NCI-H187 treated with DMSO at 0.1 percent for 48 hours (cell line): ENCODE measurements around the gene PROX1.
"Not testable (repeated sequence)": the region's sequence is repeated elsewhere in the genome, so short reads cannot be mapped to it uniquely, and the experiment has no call there.

Source experiments
- DNase-seq: peaks from one replicate; lab custom pipeline; 2025; lab: John Stamatoyannopoulos, UW

The PROX1 gene

DNA sequence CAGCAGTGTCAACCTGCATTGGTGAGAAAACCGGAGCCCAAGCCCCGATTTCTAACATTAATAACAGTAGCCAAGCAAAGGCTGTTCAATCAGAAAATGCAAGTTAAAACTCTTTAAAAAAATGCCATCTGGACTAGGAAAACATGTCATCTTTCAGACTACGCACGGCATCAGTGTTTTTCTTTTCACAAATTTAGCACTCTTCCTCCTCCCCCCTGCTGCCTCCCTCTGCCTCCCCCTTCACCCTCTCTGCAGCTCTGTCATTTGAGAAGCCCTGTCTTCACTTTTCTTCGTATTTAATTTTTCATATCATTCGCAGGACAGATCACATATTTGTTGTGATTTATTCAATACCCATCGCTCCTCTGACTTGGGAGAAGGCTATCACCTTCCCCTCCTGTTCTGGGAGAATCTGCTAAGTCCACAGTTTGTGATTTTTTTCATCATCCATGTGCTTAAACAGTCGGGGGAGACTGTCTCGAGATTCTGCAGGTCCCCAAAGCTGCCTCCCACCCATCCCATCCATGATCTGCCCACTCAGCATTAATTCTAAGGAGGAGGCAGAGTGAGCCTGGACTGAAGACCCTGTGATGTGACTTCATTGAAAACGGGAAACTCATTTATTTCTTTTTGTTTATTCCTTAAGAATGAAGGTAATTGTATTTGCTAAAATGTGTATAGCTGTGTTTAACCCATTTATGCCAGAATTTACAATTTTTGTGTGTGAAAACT lies 84.8 kb downstream of the PROX1 start:
- no peak for DNase-seq

DNA sequence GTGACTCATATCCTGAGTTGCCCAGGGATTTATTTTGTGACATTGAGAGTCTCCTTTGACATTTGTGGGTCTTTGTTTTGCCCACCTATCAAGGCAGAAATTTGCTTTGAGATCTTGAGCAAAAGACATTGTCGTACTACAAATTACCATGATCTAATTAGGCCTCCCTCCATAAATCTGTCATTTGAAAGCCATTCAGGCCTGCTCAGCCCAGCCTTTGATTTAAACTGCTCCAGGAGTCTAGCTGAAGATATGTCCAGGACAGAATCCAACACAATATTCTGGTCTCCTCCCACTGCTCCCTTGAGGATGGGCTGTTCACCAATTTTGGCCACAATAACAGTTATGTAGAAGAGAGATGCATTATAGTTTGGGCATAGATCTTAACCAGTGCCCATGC lies 86.7 kb downstream of the PROX1 start:
- DNase-seq, result no peak

DNA sequence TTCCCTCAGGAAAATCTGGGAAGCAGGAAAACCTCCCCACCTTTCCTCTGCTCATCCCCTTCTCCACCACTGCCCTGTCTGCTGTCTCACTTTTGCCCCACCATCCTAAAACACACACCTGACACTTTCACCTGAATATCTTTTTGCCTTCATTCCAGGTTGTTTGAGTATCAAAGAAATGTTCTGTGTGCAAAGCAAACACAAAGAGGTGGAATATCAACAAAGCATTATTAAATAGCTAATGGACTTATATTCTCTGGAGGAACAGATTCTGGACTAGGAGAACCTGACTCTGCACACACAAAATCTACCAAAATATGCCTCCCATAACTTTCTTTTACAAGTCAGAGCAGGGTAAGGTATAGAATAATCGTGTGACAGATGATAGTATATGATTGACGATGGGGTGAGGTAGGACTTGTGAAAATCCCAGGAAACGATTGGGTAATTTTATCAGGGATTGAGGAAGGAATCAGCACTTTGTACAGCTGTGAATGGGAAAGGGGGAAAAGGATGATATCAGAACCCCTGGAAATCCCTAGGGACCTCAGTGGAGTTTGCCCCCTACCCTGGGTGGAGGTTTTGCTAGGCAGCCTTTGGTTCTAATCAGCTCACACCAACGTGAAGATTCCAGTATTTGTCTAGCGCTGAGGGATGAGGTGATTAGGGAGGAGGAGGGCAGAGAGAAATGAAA lies 87.7 kb downstream of the PROX1 start:
- no peak for DNase-seq

DNA sequence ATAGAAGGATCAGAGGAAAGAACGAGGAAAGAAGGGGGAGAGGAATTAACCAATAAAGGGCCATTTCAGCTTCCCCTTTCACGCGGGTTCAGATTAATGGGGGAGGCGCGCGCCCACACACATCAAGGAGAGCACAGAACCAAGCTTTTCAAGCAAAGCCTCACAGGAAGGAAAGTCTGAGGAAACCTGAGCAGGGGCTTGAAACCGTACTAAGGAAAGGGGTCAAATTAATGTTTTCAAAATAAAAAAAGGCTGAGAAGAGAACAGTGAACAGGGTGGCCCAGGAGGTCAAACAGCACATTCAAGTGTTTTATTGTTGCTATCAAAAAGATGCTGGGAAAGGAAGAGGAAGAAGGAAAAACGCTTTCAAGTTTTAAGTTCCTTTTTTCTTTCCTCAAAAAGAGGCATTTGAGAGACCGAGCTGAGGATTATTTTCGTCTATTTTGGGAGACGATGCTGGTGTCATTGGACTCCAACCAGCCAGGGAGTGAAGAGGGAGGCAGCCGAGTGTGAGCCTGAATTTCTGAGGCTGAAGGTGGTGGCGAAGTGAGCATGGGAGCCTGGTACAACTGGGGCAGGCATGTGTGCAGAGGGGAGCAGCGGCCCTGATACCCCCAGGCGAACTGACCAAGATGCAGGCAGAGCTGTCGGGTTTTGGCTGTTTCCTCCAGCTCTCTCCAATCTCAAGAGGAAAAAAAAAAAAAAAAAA lies 88.4 kb downstream of the PROX1 start:
- no peak for DNase-seq

DNA sequence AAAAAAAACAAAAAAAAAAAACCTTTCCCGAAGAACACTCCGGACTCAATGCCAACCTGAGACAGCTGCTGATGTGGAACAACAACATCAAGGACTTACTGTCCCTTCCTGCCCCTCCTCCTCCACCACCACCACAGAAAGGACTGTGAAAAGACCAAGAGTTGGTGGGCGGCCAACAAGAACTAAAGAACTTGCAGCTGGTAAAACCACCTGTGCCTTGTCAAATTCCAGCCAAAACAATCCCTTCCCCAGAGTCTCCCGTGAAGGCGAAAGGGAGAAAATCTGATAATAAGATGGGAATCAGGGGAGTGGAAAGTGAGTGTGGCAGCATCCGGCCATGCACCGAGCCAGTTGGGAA lies 88.9 kb downstream of the PROX1 start:
- DNase-seq, result no peak

DNA sequence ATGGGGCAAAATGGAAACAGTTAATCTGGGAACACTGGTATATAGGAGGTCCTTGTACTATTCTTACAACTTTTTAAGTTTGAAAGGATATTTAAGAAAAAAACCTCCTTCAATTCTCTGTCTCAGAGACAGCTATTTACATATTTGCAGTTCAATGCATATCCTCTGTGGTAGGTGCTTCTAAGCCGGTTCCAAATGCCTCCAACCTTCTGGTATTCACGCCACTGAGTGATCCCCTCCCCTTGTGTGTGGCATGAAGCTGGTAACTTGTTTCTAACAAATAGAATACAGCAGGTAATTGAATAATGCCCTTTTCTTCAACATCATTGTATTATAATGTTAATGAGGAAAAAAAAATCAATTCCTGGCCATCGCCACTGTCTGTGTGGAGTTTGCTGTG lies 91.2 kb downstream of the PROX1 start:
- no peak for DNase-seq

DNA sequence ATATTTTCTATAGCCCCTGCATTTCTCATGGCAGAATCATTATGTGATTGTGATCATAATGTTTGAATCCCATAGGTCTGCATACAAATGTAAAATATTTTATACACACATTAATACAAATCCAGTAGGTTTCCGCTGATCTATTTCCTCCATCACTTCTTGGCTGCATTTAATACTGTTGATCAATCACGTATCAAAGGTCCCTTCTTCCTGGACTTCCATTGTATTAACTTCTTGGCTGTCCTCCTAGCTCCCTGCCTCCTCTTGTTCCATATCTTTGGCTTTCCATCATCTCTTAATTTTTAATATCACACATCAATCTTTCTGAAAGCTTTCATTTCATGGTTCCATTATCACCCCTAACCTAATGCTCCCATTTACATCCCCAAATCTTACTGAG lies 97.6 kb downstream of the PROX1 start:
- DNase-seq, result no peak

DNA sequence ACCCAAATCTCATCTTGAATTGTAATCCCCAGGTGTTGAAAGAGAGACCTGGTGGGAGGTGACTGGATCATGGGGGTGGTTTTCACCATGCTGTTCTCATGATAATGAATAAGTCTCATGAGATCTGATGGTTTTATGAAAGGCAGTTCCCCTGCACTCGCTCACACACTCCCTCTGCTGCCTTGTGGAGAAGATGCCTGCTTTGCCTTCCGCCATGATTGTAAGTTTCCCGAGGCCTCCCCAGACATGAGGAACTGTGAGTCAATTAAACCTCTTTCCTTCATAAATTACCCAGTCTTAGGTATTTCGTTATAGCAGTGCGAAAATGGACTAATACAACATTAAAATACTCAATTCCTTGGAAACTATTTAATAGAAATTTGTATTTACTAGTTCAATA lies 99.2 kb downstream of the PROX1 start:
- DNase-seq, result no peak

DNA sequence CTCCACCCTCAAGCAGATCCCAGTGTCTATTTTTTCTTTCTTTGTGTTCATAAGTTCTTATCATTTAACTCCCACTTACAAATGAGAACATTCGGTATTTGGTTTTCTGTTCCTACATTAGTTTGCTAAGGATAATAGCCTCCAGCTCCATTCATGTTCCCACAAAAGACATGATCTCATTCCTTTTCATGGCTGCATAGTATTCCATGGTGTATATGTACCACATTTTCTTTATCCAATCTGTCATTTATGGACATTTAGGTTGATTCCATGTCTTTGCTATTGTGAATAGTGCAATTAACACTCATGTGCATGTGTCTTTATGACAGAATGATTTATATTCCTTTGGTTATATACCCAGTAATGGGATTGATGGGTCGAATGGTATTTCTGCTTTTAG lies 101.2 kb downstream of the PROX1 start:
- DNase-seq, result not testable (repeated sequence)
